Stimulated activated CD8-positive, alpha-beta memory T cell treated with anti-CD3 and anti-CD28 coated beads, Interleukin-15, amount 100 ng/mL, for 48 hours (primary cell): Measurements from ENCODE around the gene TTC6.

Source experiments
- DNase-seq, 2 donors: peaks; one replicate each; pipeline ENCODE4 v3.0.0-alpha.2; 2020; ENCODE audit warnings: low read depth in 2 of 2

TTC6 gene

DNA sequence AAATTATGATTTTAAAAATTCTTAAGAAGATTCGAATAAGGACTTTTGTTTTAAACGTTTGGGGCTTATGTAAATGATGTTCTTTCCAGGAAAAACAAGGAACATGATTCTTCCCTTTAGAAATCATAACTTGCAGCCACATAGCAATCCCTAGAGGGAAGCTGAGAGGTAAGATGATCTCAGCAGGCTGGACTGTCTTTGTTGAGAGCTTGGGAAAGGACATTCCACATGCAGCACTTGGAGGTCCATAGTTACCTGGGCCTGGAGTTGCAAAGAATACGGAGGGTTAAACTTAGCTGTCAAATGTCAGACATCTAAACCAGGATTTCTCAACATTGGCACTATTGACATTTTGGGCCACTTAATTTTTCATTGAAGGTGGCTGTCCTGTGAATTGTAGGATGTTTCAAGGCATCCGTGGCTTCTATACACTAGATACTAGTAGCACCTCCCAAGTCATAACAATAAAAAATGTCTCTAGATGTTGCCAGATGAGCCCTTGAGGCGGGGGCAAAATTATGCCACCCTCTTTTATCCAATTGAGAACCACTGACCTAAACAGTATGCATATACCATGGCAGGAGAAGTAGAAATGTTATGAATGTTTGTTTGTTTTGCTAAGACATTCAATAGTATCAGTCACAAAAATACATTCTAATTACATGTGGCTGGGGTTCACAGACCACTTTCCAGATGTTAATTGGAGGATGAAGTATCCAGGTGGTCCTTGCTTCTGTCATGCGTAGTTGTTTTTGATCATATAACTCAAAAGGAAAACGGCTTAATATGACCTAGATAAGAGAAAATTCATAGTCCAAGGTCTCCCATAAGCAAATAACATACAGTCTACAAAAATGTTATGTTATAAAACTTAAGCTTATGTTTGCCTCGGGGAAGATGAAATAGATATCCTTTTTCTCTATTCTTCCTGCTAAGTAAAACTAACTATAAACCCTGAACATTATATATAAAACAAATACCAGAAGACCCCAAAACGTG, 30.5 kb downstream of the TTC6 start:
- no peak for DNase-seq

DNA sequence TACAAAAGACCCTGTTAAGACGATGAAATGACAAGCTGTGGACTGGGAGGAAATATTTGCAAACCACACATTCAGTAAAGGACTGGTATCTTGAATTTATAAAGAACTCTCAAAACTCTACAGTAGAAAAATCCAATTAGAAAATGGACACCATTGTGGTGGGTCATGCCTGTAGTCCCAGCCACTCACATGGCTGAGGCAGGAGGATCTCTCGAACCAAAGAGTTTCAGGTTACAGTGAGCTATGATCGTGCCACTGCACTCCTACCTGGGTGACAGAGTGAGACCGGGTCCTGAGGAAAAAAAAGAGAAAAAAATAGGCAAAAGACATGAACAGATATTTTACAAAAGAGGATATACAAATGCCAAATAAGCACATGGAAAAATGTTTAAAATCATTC, 41.9 kb downstream of the TTC6 start:
- no peak for DNase-seq

DNA sequence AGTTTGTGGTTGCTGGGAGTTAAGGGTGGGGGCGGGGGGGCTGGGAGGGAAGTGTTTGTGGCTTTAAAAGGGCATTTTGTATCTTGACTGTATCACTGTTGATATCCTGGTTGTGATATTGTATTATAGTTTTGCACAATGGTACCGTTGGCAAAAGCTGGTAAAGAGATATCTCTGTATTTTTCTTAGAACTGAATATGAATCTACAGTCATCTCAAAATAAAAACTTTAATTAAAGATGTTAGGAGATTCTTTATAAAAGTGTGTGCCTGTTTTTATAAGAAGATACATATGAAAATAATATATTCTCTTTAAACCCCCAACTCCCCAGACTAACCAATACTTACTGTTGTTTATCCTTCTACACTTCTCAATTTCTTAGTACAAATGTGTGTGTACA, 43.2 kb downstream of the TTC6 start:
- DNase-seq = no peak

DNA sequence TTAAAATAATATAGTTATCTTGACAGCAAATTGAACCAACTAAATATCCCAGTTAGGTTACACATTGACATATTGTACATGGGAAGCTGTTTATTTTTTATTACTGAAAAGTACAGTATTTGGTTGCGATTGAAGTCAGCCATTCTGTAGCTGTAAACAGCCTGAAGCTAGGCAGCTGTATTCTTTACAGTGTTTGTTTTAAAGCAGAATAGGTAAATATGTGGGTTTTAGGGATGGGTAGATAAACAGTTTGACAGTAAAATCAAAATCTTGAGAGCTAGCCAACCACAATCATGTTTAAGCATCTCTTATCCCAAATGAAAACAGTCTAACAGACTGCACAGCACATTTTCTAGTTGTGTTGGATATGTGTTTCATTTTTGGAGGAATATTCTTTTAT, 45.7 kb downstream of the TTC6 start:
- no peak for DNase-seq

DNA sequence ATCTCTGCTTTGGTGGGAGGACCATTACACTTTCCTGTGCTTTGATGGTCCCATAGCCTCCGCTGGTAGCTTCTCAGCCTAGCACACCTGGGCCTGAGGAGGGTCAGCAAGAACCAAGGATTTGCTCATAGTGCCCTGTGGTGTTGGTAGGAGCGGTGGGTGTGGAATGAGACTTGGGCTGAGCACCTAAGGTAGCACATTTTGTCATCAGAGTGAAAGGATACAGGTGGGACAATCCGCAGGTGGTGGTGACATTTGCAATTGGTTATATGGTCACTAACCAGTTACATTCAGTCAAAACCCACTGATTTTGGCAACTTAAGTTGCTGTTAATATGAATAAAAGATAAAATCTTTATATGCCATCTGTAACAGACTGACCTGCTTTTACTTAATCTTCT, 46.7 kb downstream of the TTC6 start:
- no peak for DNase-seq

DNA sequence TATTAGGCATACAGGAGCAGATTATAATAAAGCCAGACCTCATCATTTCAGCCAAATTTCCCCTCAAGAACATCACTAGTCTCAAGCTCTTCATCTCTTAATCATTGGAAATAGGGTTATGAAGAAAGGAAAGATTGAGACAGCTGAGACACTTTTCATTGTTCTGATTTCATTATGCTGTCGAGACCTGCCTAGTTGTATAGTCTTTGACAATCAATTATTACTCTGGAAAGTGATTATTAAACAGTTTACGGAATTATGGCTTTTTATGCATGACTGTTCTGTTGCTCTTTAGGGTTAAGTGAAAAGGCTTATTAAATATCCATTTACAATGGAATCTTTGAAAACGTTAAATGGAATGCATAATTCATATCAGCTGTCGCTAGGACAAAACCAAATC, 48.3 kb downstream of the TTC6 start:
- DNase-seq = no peak
